HEK293 (cell line): ENCODE data around the gene DAAM2.

Source experiments
- CTCF ChIA-PET: fragments of 350-600 bp; formaldehyde crosslinking; extraction: SDS; loops from one replicate; lab custom pipeline; 2021; ENCODE audit warnings: antibody characterized with exemption; lab: Yijun Ruan, JAX
- POLR2A ChIA-PET: fragments of 300-600 bp; formaldehyde crosslinking; extraction: SDS; loops from one replicate; lab custom pipeline; 2020; ENCODE audit warnings: antibody characterized with exemption, inconsistent platforms; lab: Yijun Ruan, JAX
- H3K27ac ChIP-seq: fragments of 200-500 bp; sonication (Bioruptor generic); 2 replicates; pipeline ENCODE4 v1.5.1; 2014; ENCODE audit warnings: low read depth, low read length, control low read depth, inconsistent platforms; ENCODE audit errors: extremely low read depth
- H3K36me3 ChIP-seq, 2 experiments: fragments of 200-500 bp in 1 of 2; sonication (Bioruptor generic) in 1 of 2; 1 replicate in 1 of 2; 2 replicates in 1 of 2; pipeline ENCODE4 v1.5.1; 2014 to 2017; ENCODE audit warnings: inconsistent platforms in 2 of 2, low read length in 2 of 2; ENCODE audit not compliant: control insufficient read depth in 2 of 2, insufficient read depth in 1 of 2
- H3K4me1 ChIP-seq: fragments of 200-500 bp; sonication (Bioruptor generic); 2 replicates; pipeline ENCODE4 v1.5.1; 2014; ENCODE audit warnings: mild to moderate bottlenecking, low read length, inconsistent platforms; ENCODE audit not compliant: control insufficient read depth, insufficient read depth
- H3K4me3 ChIP-seq: 2 replicates; pipeline ENCODE4 v1.5.1; 2011; ENCODE audit warnings: low read depth, mild to moderate bottlenecking, control low read depth, low read length, moderate library complexity
- H3K9me3 ChIP-seq: fragments of 200-500 bp; sonication (Bioruptor generic); 2 replicates; pipeline ENCODE4 v1.5.1; 2014; ENCODE audit warnings: low read depth, low read length, inconsistent platforms; ENCODE audit not compliant: control insufficient read depth, insufficient read depth
- AEBP2 ChIP-seq: fragments of 450-650 bp; formaldehyde crosslinking; IDR thresholded peaks from 2 replicates; pipeline ENCODE4 v1.5.1; 2016; ENCODE audit warnings: missing biosample characterization, missing genetic modification characterization, borderline replicate concordance
- GLI4 ChIP-seq: fragments of 450-650 bp; formaldehyde crosslinking; IDR thresholded peaks from 2 replicates; pipeline ENCODE4 v1.5.1; 2016; ENCODE audit warnings: missing biosample characterization, missing genetic modification characterization
- GLIS2 ChIP-seq: fragments of 450-650 bp; formaldehyde crosslinking; IDR thresholded peaks from 2 replicates; pipeline ENCODE4 v1.5.1; 2016; ENCODE audit warnings: missing biosample characterization, missing genetic modification characterization
- KLF8 ChIP-seq: fragments of 450-650 bp; formaldehyde crosslinking; IDR thresholded peaks from 2 replicates; pipeline ENCODE4 v1.5.1; 2016; ENCODE audit warnings: missing biosample characterization, missing genetic modification characterization
- SCRT1 ChIP-seq: fragments of 450-650 bp; formaldehyde crosslinking; IDR thresholded peaks from 2 replicates; pipeline ENCODE4 v1.5.1; 2016; ENCODE audit warnings: missing biosample characterization, missing genetic modification characterization, borderline replicate concordance
- SP7 ChIP-seq: fragments of 450-650 bp; formaldehyde crosslinking; IDR thresholded peaks from 2 replicates; pipeline ENCODE4 v1.5.1; 2016; ENCODE audit warnings: missing biosample characterization, missing genetic modification characterization
- ZBTB44 ChIP-seq: fragments of 450-650 bp; IDR thresholded peaks from 2 replicates; pipeline ENCODE4 v1.5.1; 2018; ENCODE audit warnings: missing biosample characterization, mild to moderate bottlenecking, missing genetic modification characterization
- ZFHX2 ChIP-seq: fragments of 450-650 bp; formaldehyde crosslinking; conservative IDR thresholded peaks from 2 replicates; pipeline ENCODE4 v1.5.1; 2016; ENCODE audit warnings: missing biosample characterization, missing genetic modification characterization
- ZNF19 ChIP-seq: fragments of 450-650 bp; formaldehyde crosslinking; IDR thresholded peaks from 2 replicates; pipeline ENCODE4; 2016; ENCODE audit warnings: missing biosample characterization, missing genetic modification characterization, low read depth
- ZNF221 ChIP-seq: fragments of 450-650 bp; formaldehyde crosslinking; IDR thresholded peaks from 2 replicates; pipeline ENCODE4 v1.5.1; 2017; ENCODE audit warnings: missing biosample characterization, missing genetic modification characterization, borderline replicate concordance
- ZNF423 ChIP-seq: fragments of 450-650 bp; formaldehyde crosslinking; IDR thresholded peaks from 2 replicates; pipeline ENCODE4 v1.5.1; 2016; ENCODE audit warnings: missing biosample characterization, missing genetic modification characterization
- ZNF48 ChIP-seq: fragments of 450-650 bp; formaldehyde crosslinking; IDR thresholded peaks from 2 replicates; pipeline ENCODE4 v1.5.1; 2016; ENCODE audit warnings: missing biosample characterization, missing genetic modification characterization
- ZNF501 ChIP-seq: fragments of 450-650 bp; formaldehyde crosslinking; IDR thresholded peaks from 2 replicates; pipeline ENCODE4 v1.5.1; 2016; ENCODE audit warnings: missing biosample characterization, missing genetic modification characterization
- ZNF776 ChIP-seq: fragments of 450-650 bp; formaldehyde crosslinking; IDR thresholded peaks from 2 replicates; pipeline ENCODE4 v1.5.0; 2017; ENCODE audit warnings: missing biosample characterization, missing genetic modification characterization, borderline replicate concordance
- ZNF837 ChIP-seq: fragments of 450-650 bp; formaldehyde crosslinking; IDR thresholded peaks from 2 replicates; pipeline ENCODE4 v1.5.1; 2016; ENCODE audit warnings: missing biosample characterization, missing genetic modification characterization
- ZSCAN5A ChIP-seq: fragments of 450-650 bp; formaldehyde crosslinking; IDR thresholded peaks from 2 replicates; pipeline ENCODE4 v1.5.1; 2016; ENCODE audit warnings: missing biosample characterization, missing genetic modification characterization
- TF ChIP-seq, protein P1 (sequence below): fragments of 450-650 bp; formaldehyde crosslinking; IDR thresholded peaks from 2 replicates; pipeline ENCODE4 v1.5.1; 2016; ENCODE audit warnings: missing biosample characterization, missing genetic modification characterization
- TF ChIP-seq, protein P2 (sequence below): fragments of 450-650 bp; formaldehyde crosslinking; IDR thresholded peaks from 2 replicates; pipeline ENCODE4 v1.5.1; 2016; ENCODE audit warnings: missing biosample characterization, missing genetic modification characterization

The DAAM2 gene

GRCh38 chr6:39920157-39920556, 128.0 kb downstream of the DAAM2 start:
- H3K4me3 ChIP-seq, result no peak overlapping the region
- H3K9me3 ChIP-seq, result no peaks in the 10 kb centered on the region
- ChIA-PET CTCF (no interaction called here), POLR2A (no interaction called here)
- TF ChIP-seq ZNF501 (tag by site-specific recombination) (no peak), ZFHX2 (tag by site-specific recombination) (no peak), SCRT1 (tag by site-specific recombination) (no peak), GLI4 (tag by site-specific recombination) (no peak), ZNF776 (no peak), ZBTB44 (no peak), ZNF221 (tag by site-specific recombination) (no peak)
- no peak overlapping the region for H3K27ac ChIP-seq
- no peaks in the 10 kb centered on the region for H3K4me1 ChIP-seq
- H3K36me3 ChIP-seq, result peaks cover 10 to 56% of the 10 kb centered on the region in 2 experiments; a peak in 2 of 3 replicates

DNA sequence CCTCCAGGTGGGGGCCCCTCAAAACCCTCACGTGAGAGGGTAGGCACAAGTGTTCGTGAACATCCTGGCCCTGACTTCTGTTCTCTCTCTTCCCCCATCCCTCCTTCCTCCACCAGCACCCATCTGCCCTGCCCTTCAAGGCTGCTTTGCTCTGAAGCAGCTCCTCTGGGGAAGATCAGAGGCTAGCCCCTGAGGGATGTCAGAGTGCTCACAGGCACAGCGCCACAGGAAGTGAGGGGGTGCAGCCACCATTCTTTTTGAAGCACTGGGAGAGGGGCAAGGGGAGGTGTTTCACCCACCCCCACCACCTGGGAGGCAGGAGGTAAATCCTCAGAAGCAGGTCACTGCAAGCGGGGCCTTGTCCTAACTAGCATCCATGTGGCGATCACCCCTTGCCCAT, 130.6 kb downstream of the DAAM2 start:
- no peaks in the 10 kb centered on the region for H3K4me1 ChIP-seq
- H3K36me3 ChIP-seq, result peaks cover 10 to 51% of the 10 kb centered on the region in 2 experiments; a peak in 2 of 3 replicates
- H3K4me3 ChIP-seq, result no peak overlapping the region
- ChIA-PET CTCF (interaction anchor here (0.5 to 2.0 kb wide), 4 partner anchors 24 to 742 kb away, joined by 3 to 5 read pairs (median 4); no protein-coding TSS in a partner anchor), POLR2A (no interaction called here)
- TF ChIP-seq ZNF423 (no peak), SCRT1 (tag by site-specific recombination) (no peak), AEBP2 (tag by site-specific recombination) (no peak)
- TF ChIP-seq, protein P1, sequence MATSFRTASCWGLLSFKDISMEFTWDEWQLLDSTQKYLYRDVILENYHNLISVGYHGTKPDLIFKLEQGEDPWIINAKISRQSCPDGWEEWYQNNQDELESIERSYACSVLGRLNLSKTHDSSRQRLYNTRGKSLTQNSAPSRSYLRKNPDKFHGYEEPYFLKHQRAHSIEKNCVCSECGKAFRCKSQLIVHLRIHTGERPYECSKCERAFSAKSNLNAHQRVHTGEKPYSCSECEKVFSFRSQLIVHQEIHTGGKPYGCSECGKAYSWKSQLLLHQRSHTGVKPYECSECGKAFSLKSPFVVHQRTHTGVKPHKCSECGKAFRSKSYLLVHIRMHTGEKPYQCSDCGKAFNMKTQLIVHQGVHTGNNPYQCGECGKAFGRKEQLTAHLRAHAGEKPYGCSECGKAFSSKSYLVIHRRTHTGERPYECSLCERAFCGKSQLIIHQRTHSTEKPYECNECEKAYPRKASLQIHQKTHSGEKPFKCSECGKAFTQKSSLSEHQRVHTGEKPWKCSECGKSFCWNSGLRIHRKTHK (tag by site-specific recombination), result no peak
- no peaks in the 10 kb centered on the region for H3K9me3 ChIP-seq
- no peak overlapping the region for H3K27ac ChIP-seq

DNA sequence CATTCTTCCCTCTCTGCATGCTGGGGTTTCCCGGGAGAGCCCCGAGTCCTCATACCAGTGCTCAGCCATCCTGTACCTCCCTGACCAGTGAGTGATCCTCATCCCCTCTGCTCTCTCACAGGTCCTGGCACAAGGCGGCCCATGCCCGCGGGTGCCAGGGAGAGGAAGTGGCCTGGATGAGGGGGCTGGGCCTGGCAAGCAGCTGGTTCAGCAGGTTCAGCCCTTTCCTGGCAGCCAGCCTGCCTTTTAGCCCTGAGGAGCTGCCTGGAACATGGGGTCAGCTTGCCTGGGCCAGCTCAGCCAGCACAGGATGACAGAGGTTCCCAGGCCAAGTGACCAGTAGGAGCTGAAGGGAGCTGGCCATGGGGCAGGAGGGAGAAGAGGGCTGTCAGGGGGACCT, 131.2 kb downstream of the DAAM2 start:
- Histone ChIP-seq H3K4me3 (no peak overlapping the region), H3K9me3 (no peaks in the 10 kb centered on the region), H3K4me1 (no peaks in the 10 kb centered on the region), H3K36me3 (peaks cover 10 to 51% of the 10 kb centered on the region in 2 experiments; a peak in 2 of 3 replicates), H3K27ac (no peak overlapping the region)
- POLR2A ChIA-PET, result no interaction called here
- CTCF ChIA-PET, result interaction anchor here (0.5 to 2.0 kb wide), 2 partner anchors 58 to 321 kb away, joined by 3 to 5 read pairs; no protein-coding TSS in a partner anchor
- TF ChIP-seq ZNF48 (tag by site-specific recombination), result no peak
- no peak for TF ChIP-seq GLIS2 (tag by site-specific recombination)
- no peak for TF ChIP-seq KLF8 (tag by site-specific recombination)
- TF ChIP-seq ZSCAN5A (tag by site-specific recombination), result no peak
- no peak for TF ChIP-seq ZNF19 (tag by site-specific recombination)
- TF ChIP-seq, protein P2, sequence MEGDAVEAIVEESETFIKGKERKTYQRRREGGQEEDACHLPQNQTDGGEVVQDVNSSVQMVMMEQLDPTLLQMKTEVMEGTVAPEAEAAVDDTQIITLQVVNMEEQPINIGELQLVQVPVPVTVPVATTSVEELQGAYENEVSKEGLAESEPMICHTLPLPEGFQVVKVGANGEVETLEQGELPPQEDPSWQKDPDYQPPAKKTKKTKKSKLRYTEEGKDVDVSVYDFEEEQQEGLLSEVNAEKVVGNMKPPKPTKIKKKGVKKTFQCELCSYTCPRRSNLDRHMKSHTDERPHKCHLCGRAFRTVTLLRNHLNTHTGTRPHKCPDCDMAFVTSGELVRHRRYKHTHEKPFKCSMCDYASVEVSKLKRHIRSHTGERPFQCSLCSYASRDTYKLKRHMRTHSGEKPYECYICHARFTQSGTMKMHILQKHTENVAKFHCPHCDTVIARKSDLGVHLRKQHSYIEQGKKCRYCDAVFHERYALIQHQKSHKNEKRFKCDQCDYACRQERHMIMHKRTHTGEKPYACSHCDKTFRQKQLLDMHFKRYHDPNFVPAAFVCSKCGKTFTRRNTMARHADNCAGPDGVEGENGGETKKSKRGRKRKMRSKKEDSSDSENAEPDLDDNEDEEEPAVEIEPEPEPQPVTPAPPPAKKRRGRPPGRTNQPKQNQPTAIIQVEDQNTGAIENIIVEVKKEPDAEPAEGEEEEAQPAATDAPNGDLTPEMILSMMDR (tag by site-specific recombination), result no peak
- no peak for TF ChIP-seq SP7 (tag by site-specific recombination)
- TF ChIP-seq ZNF837 (tag by site-specific recombination), result no peak
